DOHH2 (cell line): ENCODE measurements around the gene MAP2K2.

Experiments used
- H3F3A ChIP-seq: fragments of 200-600 bp; sonication (generic), shearing (Covaris generic); 2 replicates; pipeline ENCODE4 v1.6.0; 2016; ENCODE audit warnings: antibody characterized with exemption, mild to moderate bottlenecking; ENCODE audit not compliant: control insufficient read depth, insufficient read depth
- H3K27ac ChIP-seq: fragments of 200-600 bp; sonication (generic); 2 replicates; pipeline ENCODE4 v1.5.1; 2014; ENCODE audit warnings: low read depth, mild to moderate bottlenecking, low read length, moderate library complexity
- H3K27me3 ChIP-seq: fragments of 200-600 bp; sonication (generic); 2 replicates; pipeline ENCODE4 v1.6.1; 2014; ENCODE audit warnings: mild to moderate bottlenecking, low read length, mixed read lengths; ENCODE audit not compliant: control insufficient read depth
- H3K36me3 ChIP-seq: fragments of 200-600 bp; sonication (generic); 2 replicates; pipeline ENCODE4 v1.6.1; 2014; ENCODE audit warnings: mild to moderate bottlenecking, low read length, moderate library complexity, mixed read lengths; ENCODE audit not compliant: control insufficient read depth
- H3K4me1 ChIP-seq: fragments of 200-600 bp; sonication (generic); 2 replicates; pipeline ENCODE4 v1.6.1; 2014; ENCODE audit warnings: mild to moderate bottlenecking, low read length, mixed read lengths; ENCODE audit not compliant: control insufficient read depth
- H3K4me2 ChIP-seq: fragments of 200-600 bp; sonication (generic); 2 replicates; pipeline ENCODE4 v1.6.0; 2014; ENCODE audit warnings: mild to moderate bottlenecking, low read length, moderate library complexity
- H3K4me3 ChIP-seq: fragments of 200-600 bp; sonication (generic); 2 replicates; pipeline ENCODE4 v1.5.1; 2014; ENCODE audit warnings: mild to moderate bottlenecking, low read length, mixed read lengths
- H3K79me2 ChIP-seq: fragments of 200-600 bp; sonication (generic); 2 replicates; pipeline ENCODE4 v1.6.1; 2014; ENCODE audit warnings: mild to moderate bottlenecking, low read length, mixed read lengths; ENCODE audit not compliant: control insufficient read depth
- H3K9me2 ChIP-seq: fragments of 200-600 bp; sonication (generic); replicated peaks from 2 replicates; pipeline ENCODE4 v1.6.1; 2014; ENCODE audit warnings: mild to moderate bottlenecking, low read length, mixed read lengths; ENCODE audit not compliant: control insufficient read depth
- H3K9me3 ChIP-seq: fragments of 200-600 bp; sonication (generic); 2 replicates; pipeline ENCODE4 v1.6.1; 2014; ENCODE audit warnings: antibody characterized with exemption, low read length, mixed read lengths; ENCODE audit not compliant: control insufficient read depth, insufficient read depth
- H4K20me1 ChIP-seq: fragments of 200-600 bp; sonication (generic); 2 replicates; pipeline ENCODE4 v1.6.0; 2014; ENCODE audit warnings: low read depth, mild to moderate bottlenecking, antibody characterized with exemption, low read length, moderate library complexity; ENCODE audit not compliant: control insufficient read depth, insufficient read depth
- EZH2phosphoT487 ChIP-seq: fragments of 200-600 bp; sonication (generic); IDR thresholded peaks from 2 replicates; pipeline ENCODE4 v1.6.1; 2017; ENCODE audit warnings: borderline replicate concordance, mild to moderate bottlenecking, antibody characterized with exemption, low read length, moderate library complexity, mixed read lengths
- TF ChIP-seq, protein P1 (sequence below): fragments of 200-600 bp; sonication (generic); IDR thresholded peaks from one replicate; pipeline ENCODE4 v1.5.1; 2014; ENCODE audit warnings: antibody characterized with exemption, mild to moderate bottlenecking, low read depth, low read length; ENCODE audit not compliant: poor library complexity, severe bottlenecking

MAP2K2 gene

DNA sequence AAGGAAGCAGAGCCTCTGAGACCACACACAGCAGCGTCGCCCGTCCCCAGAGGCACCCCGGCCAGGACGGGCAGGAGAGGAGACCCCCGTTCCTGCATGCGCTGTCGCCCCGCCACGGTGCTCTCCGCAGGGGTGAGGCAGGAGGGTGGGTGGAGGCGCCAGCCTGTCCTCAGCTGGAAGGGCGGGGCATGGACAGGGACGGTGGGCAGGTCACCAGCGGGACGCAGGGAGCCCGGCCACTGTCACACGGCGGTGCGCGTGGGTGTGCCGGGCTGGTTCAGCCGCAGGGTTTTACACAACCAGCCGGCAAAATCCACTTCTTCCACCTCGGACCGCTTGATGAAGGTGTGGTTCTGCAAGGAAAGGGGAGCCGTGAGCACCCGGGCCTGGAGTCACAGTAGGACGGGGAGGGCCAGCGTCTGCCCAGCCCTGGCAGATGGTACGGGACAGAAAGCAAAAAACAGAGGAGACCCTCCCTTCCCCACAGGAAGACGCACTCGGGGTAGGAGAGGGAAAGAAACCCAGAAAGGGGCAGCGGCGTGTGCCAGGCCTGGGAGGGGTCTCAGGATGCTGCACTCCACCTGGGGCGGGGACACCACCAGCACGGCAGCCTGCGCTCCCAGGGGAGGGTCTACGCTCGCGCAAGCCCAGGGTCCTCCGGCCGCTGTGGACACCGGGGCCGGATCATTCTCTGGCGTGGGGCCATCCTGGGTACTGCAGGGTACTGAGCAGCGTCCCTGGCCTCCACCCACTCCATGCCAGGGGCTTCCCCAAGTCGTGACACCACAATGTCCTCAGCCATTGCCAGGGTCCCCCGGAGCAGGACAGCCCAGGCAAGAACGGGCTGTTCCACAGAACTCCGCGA, 33.3 kb downstream of the MAP2K2 start:
- no peaks in the 10 kb centered on the region for H3K9me2 ChIP-seq
- H4K20me1 ChIP-seq: no peaks in the 10 kb centered on the region
- H3K4me3 ChIP-seq: no peak overlapping the region
- H3K4me2 ChIP-seq: no peak overlapping the region
- H3K79me2 ChIP-seq: no peaks in the 10 kb centered on the region
- H3K36me3 ChIP-seq: peaks cover 16% of the 10 kb centered on the region
- TF ChIP-seq EZH2phosphoT487: no peak
- TF ChIP-seq, protein P1, sequence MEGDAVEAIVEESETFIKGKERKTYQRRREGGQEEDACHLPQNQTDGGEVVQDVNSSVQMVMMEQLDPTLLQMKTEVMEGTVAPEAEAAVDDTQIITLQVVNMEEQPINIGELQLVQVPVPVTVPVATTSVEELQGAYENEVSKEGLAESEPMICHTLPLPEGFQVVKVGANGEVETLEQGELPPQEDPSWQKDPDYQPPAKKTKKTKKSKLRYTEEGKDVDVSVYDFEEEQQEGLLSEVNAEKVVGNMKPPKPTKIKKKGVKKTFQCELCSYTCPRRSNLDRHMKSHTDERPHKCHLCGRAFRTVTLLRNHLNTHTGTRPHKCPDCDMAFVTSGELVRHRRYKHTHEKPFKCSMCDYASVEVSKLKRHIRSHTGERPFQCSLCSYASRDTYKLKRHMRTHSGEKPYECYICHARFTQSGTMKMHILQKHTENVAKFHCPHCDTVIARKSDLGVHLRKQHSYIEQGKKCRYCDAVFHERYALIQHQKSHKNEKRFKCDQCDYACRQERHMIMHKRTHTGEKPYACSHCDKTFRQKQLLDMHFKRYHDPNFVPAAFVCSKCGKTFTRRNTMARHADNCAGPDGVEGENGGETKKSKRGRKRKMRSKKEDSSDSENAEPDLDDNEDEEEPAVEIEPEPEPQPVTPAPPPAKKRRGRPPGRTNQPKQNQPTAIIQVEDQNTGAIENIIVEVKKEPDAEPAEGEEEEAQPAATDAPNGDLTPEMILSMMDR: no peak
- no peaks in the 10 kb centered on the region for H3K27me3 ChIP-seq
- H3K27ac ChIP-seq: no peak overlapping the region
- no peaks in the 10 kb centered on the region for H3F3A ChIP-seq
- H3K4me1 ChIP-seq: no peaks in the 10 kb centered on the region
- H3K9me3 ChIP-seq: no peaks in the 10 kb centered on the region

DNA sequence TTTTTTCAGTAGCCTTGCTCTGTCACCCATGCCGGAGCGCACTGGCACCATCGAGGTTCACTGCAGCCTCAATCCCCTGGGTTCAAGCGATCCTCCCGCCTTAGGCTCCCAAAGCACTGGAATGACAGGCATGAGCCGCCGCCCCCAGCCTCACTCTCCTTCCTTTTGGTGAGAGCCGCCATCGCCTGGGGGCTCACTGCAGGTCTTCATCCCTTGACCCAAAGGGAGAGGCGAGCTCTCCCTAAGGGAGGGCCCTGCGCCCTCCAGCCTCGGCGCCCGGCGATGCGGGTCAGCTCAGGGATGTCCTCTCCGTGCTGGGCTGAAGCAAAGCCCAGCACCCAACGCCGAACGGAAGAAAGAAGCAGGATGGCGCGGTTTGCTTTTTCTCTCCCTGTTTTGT, 34.0 kb downstream of the MAP2K2 start:
- Histone ChIP-seq H3K27ac (no peak overlapping the region), H3K36me3 (peaks cover 16% of the 10 kb centered on the region)
- TF ChIP-seq EZH2phosphoT487: no peak
- TF ChIP-seq, protein P1: no peak

DNA sequence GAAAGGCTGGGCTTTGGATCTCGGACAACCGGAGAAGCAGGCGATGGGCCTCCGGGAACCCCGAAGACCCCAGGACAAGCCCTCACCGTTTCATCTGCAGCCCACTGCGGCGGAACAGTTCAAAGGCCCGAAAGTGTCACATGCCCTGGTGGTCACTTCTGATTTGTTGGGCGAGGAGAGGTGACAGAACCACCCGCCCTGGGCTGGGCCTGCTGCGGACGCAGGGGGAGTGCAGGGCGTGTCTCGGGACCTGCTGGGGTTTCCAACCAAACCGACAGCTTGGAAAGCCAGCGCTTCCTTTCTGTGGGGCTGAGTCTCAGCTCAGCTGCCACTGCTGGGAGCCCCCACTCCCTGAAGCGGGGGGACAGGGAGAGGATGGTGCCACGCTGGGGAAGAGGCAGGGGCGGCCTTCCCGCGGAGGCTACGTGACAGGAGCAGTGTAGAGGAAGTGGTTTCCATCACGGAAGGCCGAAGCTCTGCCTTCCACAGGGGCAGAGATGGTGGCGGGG, 34.5 kb downstream of the MAP2K2 start:
- no peak for TF ChIP-seq EZH2phosphoT487
- TF ChIP-seq, protein P1: no peak
- H3K27ac ChIP-seq: no peak overlapping the region
- H3F3A ChIP-seq: no peaks in the 10 kb centered on the region
- no peak overlapping the region for H3K4me2 ChIP-seq
- H3K9me2 ChIP-seq: no peaks in the 10 kb centered on the region
- H3K4me1 ChIP-seq: peaks cover 2% of the 10 kb centered on the region
- no peaks in the 10 kb centered on the region for H4K20me1 ChIP-seq
- H3K27me3 ChIP-seq: no peaks in the 10 kb centered on the region
- peaks cover 16% of the 10 kb centered on the region for H3K36me3 ChIP-seq
- H3K79me2 ChIP-seq: no peaks in the 10 kb centered on the region
- H3K4me3 ChIP-seq: no peak overlapping the region
- no peaks in the 10 kb centered on the region for H3K9me3 ChIP-seq

More for the DNA sequence above, 34.0 kb downstream of the MAP2K2 start:
- Histone ChIP-seq H3K4me1 (no peaks in the 10 kb centered on the region), H3K9me3 (no peaks in the 10 kb centered on the region), H3K4me2 (no peak overlapping the region), H3K4me3 (no peak overlapping the region), H3K79me2 (no peaks in the 10 kb centered on the region), H3F3A (no peaks in the 10 kb centered on the region), H3K27me3 (no peaks in the 10 kb centered on the region), H3K9me2 (no peaks in the 10 kb centered on the region), H4K20me1 (no peaks in the 10 kb centered on the region)
